Neural crest cell (in vitro differentiated cells): ENCODE data around the gene SLC52A3. TPM values are rescaled to one million over a fixed set of nuclear protein-coding genes. Genes with fewer than 3 reads are reported as not detected.

Experiments used
- DNase-seq: peaks from one replicate; pipeline ENCODE4 v3.0.0; 2021; ENCODE audit warnings: low read depth, mixed read lengths, low spot score
- H3K27ac Mint-ChIP-seq: one replicate; pipeline ENCODE4 v1.8.0; 2021; ENCODE audit warnings: mild to moderate bottlenecking, mixed read lengths; ENCODE audit not compliant: unreplicated experiment
- H3K27me3 Mint-ChIP-seq: 2 replicates; pipeline ENCODE4 v1.8.0; 2021; ENCODE audit warnings: low read depth, mild to moderate bottlenecking, mixed read lengths
- H3K36me3 Mint-ChIP-seq: 2 replicates; pipeline ENCODE4 v1.8.0; 2021; ENCODE audit warnings: low read depth, mild to moderate bottlenecking, mixed read lengths
- H3K4me1 Mint-ChIP-seq: 2 replicates; pipeline ENCODE4 v1.8.0; 2021; ENCODE audit warnings: mixed read lengths
- H3K4me3 Mint-ChIP-seq: one replicate; pipeline ENCODE4 v1.8.0; 2021; ENCODE audit warnings: mild to moderate bottlenecking, mixed read lengths
- H3K9me3 Mint-ChIP-seq: 2 replicates; pipeline ENCODE4 v1.8.0; 2021; ENCODE audit warnings: mixed read lengths
- CTCF ChIP-seq: fragments of 200-600 bp; sonication (generic); conservative IDR thresholded peaks from 2 replicates; pipeline ENCODE4 v1.5.0; 2021; ENCODE audit warnings: antibody characterized with exemption, mild to moderate bottlenecking
- total RNA-seq: library from RNA; stranded (reverse); gene quantifications from 2 replicates; pipeline ENCODE4 v1.2.1, GENCODE V29; 2021

The SLC52A3 gene
- total RNA-seq, 1 donor from 2014 or later = not detected

- Mint-ChIP-seq H3K27me3 (peaks cover 60% of the 10 kb centered on the region), H3K9me3 (peaks cover 15% of the 10 kb centered on the region), H3K4me1 (peaks cover 13% of the 10 kb centered on the region), H3K36me3 (peaks cover 6% of the 10 kb centered on the region), H3K27ac (no peak overlapping the region), H3K4me3 (no peak overlapping the region)
- no peak for DNase-seq
- no peak for TF ChIP-seq CTCF
Measured at GRCh38 chr20:787825-788224, 19.5 kb upstream of the SLC52A3 start.

- peaks cover 3% of the 10 kb centered on the region for H3K36me3 Mint-ChIP-seq
- H3K4me3 Mint-ChIP-seq = no peak overlapping the region
- TF ChIP-seq CTCF = no peak
- peaks cover 12% of the 10 kb centered on the region for H3K9me3 Mint-ChIP-seq
- no peak overlapping the region for H3K27ac Mint-ChIP-seq
- H3K27me3 Mint-ChIP-seq = peaks cover 13% of the 10 kb centered on the region
- no peak for DNase-seq
- H3K4me1 Mint-ChIP-seq = no peaks in the 10 kb centered on the region
Measured at GRCh38 chr20:779771-780170, 11.5 kb upstream of the SLC52A3 start.

GRCh38 chr20:776165-776564 is 7.9 kb upstream of the SLC52A3 start:
- no peak overlapping the region for H3K4me3 Mint-ChIP-seq
- peaks cover 3% of the 10 kb centered on the region for H3K27me3 Mint-ChIP-seq
- H3K27ac Mint-ChIP-seq = no peak overlapping the region
- peaks cover 5% of the 10 kb centered on the region for H3K4me1 Mint-ChIP-seq
- H3K9me3 Mint-ChIP-seq = no peaks in the 10 kb centered on the region
- no peaks in the 10 kb centered on the region for H3K36me3 Mint-ChIP-seq
- no peak for TF ChIP-seq CTCF
- no peak for DNase-seq

- TF ChIP-seq CTCF = no peak
- peaks cover 3% of the 10 kb centered on the region for H3K27me3 Mint-ChIP-seq
- H3K4me1 Mint-ChIP-seq = peaks cover 5% of the 10 kb centered on the region
- H3K36me3 Mint-ChIP-seq = no peaks in the 10 kb centered on the region
- no peak overlapping the region for H3K4me3 Mint-ChIP-seq
- DNase-seq = no peak
- H3K27ac Mint-ChIP-seq = no peak overlapping the region
- no peaks in the 10 kb centered on the region for H3K9me3 Mint-ChIP-seq
Measured at GRCh38 chr20:775679-776135, 7.4 kb upstream of the SLC52A3 start.

- no peak overlapping the region for H3K27ac Mint-ChIP-seq
- DNase-seq = no peak
- no peak overlapping the region for H3K4me3 Mint-ChIP-seq
- no peaks in the 10 kb centered on the region for H3K36me3 Mint-ChIP-seq
- H3K9me3 Mint-ChIP-seq = no peaks in the 10 kb centered on the region
- H3K4me1 Mint-ChIP-seq = peaks cover 5% of the 10 kb centered on the region
- no peak for TF ChIP-seq CTCF
- peaks cover 3% of the 10 kb centered on the region for H3K27me3 Mint-ChIP-seq
Measured at GRCh38 chr20:774660-775057, 6.4 kb upstream of the SLC52A3 start.
